Measurements from ENCODE around the gene ATP1B3. TPM values are rescaled to one million over a fixed set of nuclear protein-coding genes. Genes with fewer than 3 reads are reported as not detected.

ATP1B3 gene
- total and polyA plus RNA-seq, 2 of the 13 experiments (the other 11 are each of a cell fraction or from before 2014, with no cell fraction given) = 84.3 to 93.6 TPM

DNA sequence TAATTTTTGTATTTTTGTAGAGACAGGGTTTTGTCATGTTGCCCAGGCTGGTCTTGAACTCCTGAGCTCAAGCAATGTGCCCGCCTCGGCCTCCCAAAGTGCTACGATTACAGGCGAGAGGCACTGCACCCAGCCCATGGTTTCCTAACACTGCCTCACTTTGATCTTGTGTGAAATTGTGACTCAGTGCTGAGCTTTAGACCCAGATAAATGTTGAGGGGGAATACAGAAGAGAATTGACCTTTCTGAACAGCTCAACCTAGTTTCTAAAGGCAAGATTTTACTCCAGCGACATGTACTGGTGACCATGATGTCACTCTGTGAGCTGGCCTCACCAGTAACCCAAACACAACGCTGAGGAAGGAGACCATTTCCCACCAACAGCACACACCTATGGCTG, 73.5 kb downstream of the ATP1B3 start (continued):
- TF ChIP-seq CEBPG (CRISPR knock-in tag; IDR thresholded peaks at IDR 0.05) = peak; percentile 74
- peak; percentile 68; the same call in 1 of the 2 replicates for TF ChIP-seq SALL1 (CRISPR knock-in tag; IDR thresholded peaks at IDR 0.05)
- peak; percentile 23; the same call in 1 of the 2 replicates for TF ChIP-seq HDAC2 (CRISPR knock-in tag; IDR thresholded peaks at IDR 0.05)
- TF ChIP-seq ZBTB38 (CRISPR knock-in tag; IDR thresholded peaks at IDR 0.05) = peak; percentile 86
- no peak for TF ChIP-seq MEF2D (CRISPR knock-in tag; IDR thresholded peaks at IDR 0.05)
- TF ChIP-seq YEATS4 (CRISPR knock-in tag; IDR thresholded peaks at IDR 0.05; ENCODE audit: borderline replicate concordance) = no peak
- TF ChIP-seq, protein P1, sequence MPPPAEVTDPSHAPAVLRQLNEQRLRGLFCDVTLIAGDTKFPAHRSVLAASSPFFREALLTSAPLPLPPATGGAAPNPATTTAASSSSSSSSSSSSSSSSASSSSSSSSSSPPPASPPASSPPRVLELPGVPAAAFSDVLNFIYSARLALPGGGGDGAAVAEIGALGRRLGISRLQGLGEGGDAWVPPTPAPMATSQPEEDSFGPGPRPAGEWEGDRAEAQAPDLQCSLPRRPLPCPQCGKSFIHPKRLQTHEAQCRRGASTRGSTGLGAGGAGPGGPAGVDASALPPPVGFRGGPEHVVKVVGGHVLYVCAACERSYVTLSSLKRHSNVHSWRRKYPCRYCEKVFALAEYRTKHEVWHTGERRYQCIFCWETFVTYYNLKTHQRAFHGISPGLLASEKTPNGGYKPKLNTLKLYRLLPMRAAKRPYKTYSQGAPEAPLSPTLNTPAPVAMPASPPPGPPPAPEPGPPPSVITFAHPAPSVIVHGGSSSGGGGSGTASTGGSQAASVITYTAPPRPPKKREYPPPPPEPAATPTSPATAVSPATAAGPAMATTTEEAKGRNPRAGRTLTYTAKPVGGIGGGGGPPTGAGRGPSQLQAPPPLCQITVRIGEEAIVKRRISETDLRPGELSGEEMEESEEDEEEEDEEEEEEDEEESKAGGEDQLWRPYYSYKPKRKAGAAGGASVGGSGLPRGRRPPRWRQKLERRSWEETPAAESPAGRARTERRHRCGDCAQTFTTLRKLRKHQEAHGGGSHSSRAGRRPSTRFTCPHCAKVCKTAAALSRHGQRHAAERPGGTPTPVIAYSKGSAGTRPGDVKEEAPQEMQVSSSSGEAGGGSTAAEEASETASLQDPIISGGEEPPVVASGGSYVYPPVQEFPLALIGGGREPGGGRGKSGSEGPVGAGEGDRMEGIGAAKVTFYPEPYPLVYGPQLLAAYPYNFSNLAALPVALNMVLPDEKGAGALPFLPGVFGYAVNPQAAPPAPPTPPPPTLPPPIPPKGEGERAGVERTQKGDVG (CRISPR knock-in tag; IDR thresholded peaks at IDR 0.05; ENCODE audit: borderline replicate concordance) = no peak
- no peak for TF ChIP-seq NR3C1 (CRISPR knock-in tag; IDR thresholded peaks at IDR 0.05)
- TF ChIP-seq DPF2 (CRISPR knock-in tag; IDR thresholded peaks at IDR 0.05; ENCODE audit: borderline replicate concordance, low read depth) = 0 out of 2 replicates have a peak, but pooled peaks have one; percentile 40
- TF ChIP-seq ZNF263 (CRISPR knock-in tag; IDR thresholded peaks at IDR 0.05) = no peak
- TF ChIP-seq ZNF879 (CRISPR knock-in tag; IDR thresholded peaks at IDR 0.05) = no peak
- TF ChIP-seq, protein P2, sequence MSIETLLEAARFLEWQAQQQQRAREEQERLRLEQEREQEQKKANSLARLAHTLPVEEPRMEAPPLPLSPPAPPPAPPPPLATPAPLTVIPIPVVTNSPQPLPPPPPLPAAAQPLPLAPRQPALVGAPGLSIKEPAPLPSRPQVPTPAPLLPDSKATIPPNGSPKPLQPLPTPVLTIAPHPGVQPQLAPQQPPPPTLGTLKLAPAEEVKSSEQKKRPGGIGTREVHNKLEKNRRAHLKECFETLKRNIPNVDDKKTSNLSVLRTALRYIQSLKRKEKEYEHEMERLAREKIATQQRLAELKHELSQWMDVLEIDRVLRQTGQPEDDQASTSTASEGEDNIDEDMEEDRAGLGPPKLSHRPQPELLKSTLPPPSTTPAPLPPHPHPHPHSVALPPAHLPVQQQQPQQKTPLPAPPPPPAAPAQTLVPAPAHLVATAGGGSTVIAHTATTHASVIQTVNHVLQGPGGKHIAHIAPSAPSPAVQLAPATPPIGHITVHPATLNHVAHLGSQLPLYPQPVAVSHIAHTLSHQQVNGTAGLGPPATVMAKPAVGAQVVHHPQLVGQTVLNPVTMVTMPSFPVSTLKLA (IDR thresholded peaks at IDR 0.05) = no peak
- no peak for TF ChIP-seq ZNF790 (CRISPR knock-in tag; IDR thresholded peaks at IDR 0.05; ENCODE audit: borderline replicate concordance)
- TF ChIP-seq NONO (IDR thresholded peaks at IDR 0.05) = no peak
- no peak for TF ChIP-seq NONO (CRISPR knock-in tag; conservative IDR thresholded peaks at IDR 0.05)
- TF ChIP-seq CAMTA2 (CRISPR knock-in tag; IDR thresholded peaks at IDR 0.05; ENCODE audit: borderline replicate concordance) = no peak
- peak; percentile 62 for TF ChIP-seq JUN (CRISPR knock-in tag; IDR thresholded peaks at IDR 0.05)
- TF ChIP-seq, protein P3, sequence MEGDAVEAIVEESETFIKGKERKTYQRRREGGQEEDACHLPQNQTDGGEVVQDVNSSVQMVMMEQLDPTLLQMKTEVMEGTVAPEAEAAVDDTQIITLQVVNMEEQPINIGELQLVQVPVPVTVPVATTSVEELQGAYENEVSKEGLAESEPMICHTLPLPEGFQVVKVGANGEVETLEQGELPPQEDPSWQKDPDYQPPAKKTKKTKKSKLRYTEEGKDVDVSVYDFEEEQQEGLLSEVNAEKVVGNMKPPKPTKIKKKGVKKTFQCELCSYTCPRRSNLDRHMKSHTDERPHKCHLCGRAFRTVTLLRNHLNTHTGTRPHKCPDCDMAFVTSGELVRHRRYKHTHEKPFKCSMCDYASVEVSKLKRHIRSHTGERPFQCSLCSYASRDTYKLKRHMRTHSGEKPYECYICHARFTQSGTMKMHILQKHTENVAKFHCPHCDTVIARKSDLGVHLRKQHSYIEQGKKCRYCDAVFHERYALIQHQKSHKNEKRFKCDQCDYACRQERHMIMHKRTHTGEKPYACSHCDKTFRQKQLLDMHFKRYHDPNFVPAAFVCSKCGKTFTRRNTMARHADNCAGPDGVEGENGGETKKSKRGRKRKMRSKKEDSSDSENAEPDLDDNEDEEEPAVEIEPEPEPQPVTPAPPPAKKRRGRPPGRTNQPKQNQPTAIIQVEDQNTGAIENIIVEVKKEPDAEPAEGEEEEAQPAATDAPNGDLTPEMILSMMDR (CRISPR knock-in tag; IDR thresholded peaks at IDR 0.05) = no peak
- TF ChIP-seq, protein P4, sequence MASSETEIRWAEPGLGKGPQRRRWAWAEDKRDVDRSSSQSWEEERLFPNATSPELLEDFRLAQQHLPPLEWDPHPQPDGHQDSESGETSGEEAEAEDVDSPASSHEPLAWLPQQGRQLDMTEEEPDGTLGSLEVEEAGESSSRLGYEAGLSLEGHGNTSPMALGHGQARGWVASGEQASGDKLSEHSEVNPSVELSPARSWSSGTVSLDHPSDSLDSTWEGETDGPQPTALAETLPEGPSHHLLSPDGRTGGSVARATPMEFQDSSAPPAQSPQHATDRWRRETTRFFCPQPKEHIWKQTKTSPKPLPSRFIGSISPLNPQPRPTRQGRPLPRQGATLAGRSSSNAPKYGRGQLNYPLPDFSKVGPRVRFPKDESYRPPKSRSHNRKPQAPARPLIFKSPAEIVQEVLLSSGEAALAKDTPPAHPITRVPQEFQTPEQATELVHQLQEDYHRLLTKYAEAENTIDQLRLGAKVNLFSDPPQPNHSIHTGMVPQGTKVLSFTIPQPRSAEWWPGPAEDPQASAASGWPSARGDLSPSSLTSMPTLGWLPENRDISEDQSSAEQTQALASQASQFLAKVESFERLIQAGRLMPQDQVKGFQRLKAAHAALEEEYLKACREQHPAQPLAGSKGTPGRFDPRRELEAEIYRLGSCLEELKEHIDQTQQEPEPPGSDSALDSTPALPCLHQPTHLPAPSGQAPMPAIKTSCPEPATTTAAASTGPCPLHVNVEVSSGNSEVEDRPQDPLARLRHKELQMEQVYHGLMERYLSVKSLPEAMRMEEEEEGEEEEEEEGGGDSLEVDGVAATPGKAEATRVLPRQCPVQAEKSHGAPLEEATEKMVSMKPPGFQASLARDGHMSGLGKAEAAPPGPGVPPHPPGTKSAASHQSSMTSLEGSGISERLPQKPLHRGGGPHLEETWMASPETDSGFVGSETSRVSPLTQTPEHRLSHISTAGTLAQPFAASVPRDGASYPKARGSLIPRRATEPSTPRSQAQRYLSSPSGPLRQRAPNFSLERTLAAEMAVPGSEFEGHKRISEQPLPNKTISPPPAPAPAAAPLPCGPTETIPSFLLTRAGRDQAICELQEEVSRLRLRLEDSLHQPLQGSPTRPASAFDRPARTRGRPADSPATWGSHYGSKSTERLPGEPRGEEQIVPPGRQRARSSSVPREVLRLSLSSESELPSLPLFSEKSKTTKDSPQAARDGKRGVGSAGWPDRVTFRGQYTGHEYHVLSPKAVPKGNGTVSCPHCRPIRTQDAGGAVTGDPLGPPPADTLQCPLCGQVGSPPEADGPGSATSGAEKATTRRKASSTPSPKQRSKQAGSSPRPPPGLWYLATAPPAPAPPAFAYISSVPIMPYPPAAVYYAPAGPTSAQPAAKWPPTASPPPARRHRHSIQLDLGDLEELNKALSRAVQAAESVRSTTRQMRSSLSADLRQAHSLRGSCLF (CRISPR knock-in tag; IDR thresholded peaks at IDR 0.05; ENCODE audit: borderline replicate concordance) = no peak
- 0 out of 2 replicates have a peak, but pooled peaks have one; percentile 30 for TF ChIP-seq ESRRA (CRISPR knock-in tag; IDR thresholded peaks at IDR 0.05; ENCODE audit: low read depth)

Data from HepG2 (cell line).